ENCODE data around the gene SYNE1.

SYNE1 gene

GRCh38 chr6:152273638-152274037 is 363.5 kb downstream of the SYNE1 start:
- DNase-seq (ENCODE audit: low spot score): peak; percentile 24

DNA sequence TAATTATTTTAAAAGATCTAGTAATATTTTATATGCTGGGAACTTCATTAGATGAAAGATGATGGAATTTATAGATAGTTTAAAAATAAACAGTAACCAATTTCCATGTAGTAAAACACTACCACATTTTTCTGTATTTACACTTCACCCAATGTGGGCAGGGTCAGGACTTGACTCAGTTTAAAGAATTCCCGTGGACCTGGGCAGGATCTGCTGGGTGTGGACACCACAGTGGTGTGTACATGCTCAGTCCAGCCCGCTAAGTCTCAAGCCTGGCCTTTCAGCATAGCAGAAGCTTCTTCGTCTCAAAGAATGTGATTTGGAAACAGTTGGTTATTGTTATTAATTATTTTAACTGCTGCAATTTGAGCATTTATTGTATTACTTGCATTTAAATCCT is 364.2 kb downstream of the SYNE1 start:
- peak; percentile 68 for DNase-seq (ENCODE audit: low spot score)

GRCh38 chr6:152272486-152272885 is 364.7 kb downstream of the SYNE1 start:
- DNase-seq (ENCODE audit: low spot score): no peak

- peak; percentile 77 for DNase-seq (ENCODE audit: low spot score)
These were observed 365.2 kb downstream of the SYNE1 start for GRCh38 chr6:152271776-152272464.

DNA sequence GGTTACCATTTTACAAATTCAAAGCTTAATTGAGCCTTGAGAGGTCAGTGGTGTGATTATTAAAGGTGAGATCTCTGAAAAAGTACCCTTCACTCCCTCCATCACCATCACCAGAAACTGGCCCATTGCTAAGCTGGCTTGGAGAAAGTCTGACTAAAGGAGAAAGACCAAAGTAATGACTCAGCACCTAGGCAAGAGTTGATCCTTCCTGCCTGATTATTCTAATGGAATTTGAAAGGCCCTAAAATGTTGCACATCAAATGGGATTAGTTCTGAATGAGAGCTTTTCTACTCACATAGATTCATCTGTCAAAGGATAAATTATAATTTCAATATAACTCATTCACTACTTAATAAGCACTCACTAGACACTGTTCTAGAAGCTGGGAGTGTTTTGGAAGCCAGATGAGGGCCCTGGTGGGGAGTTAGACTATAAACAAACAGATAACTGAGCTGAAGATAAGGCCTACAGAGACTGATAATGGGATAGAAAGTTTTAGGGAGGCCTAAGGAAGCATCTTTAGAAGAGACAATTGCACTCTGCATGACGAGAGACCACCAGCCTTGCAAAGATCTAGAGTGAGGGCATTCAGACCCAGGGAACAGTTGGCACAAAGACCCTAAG is 366.7 kb downstream of the SYNE1 start:
- DNase-seq (ENCODE audit: low spot score): peak; percentile 45

GRCh38 chr6:152268846-152269442 is 368.2 kb downstream of the SYNE1 start:
- DNase-seq (ENCODE audit: low spot score): no peak

DNA sequence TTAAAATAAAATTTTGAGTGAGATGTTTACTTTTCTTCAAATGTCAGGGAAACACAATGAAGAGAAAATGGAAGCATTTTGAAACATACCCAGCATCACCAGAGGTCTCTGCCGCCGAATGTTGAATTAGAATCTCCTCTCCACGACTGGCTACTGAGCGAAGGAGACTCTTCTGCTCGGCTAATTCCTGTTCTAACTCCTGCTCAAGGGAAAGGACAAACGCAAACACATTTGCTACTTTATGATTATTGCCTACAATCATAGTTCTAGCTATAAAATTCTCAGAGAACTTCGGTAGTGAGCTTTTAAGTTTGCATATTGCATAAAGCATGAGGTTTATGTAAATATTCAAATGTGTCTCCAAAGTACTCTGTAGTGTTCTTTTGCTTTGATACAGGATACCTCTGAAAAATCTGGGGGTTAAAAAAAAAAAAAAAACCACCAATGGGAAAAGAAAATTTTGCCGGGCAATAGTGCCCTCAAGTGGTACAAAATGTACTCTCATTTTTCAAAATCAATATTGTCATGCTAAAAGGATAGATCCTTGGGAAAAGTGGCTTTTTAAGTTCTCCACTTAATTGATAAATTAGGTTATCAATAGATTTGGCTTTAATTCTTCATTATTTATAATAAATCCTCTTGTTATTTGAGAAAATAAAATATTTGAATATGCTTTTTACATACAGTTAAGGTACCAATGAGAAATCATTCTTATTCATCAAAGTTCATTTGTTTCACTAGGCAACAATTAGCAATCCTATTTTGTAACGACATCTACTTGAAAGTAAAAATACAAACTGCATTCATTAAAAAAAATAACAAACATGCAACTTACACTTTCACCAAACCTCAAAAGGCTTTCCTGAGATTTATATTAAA is 369.0 kb downstream of the SYNE1 start:
- DNase-seq (ENCODE audit: low spot score): peak; percentile 26

- no peak for DNase-seq (ENCODE audit: low spot score)
These were observed 371.5 kb downstream of the SYNE1 start for GRCh38 chr6:152265651-152266050.

DNA sequence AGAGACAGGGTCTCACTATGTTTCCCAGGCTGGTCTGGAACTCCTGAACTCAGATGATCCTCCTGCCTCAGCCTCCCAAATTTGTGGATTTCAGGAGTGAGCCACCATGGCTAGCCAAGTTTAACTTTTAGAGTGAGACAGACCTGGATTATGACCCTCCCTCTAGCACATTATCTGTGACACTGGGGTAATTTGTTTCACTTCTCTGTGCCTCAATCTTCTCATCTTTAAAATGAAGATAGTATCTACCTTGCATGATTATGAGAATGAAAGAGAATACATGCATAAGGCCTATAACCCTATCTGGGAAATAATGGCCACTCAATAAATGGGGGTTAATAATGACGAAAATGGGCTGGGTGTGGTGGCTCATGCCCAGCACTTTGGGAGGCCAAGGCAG is 373.6 kb downstream of the SYNE1 start:
- no peak for DNase-seq (ENCODE audit: low spot score)

DNA sequence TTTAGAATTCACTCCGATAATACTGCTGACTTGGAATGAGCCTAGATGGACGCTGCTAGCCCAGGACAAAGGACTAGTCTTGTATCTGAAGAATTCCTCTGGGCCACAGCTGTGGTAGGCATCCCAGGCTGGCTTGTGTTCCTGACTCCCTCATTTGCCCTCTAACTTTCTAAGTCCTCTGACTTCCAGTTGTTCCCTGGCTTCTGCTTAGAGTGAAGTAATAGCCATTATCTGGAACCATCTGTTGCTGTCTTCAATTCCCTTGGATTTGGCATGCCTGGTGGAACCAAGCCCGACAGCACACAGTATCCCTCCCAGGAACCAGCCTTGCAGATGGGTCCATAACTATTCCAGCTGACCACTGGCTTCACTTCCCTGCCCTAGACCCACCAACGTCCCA is 376.0 kb downstream of the SYNE1 start:
- DNase-seq (ENCODE audit: low spot score): no peak

- DNase-seq (ENCODE audit: low spot score): no peak
These were observed 377.9 kb downstream of the SYNE1 start for GRCh38 chr6:152259234-152259633.

GRCh38 chr6:152257581-152257980 is 379.6 kb downstream of the SYNE1 start:
- DNase-seq (ENCODE audit: low spot score): no peak

DNA sequence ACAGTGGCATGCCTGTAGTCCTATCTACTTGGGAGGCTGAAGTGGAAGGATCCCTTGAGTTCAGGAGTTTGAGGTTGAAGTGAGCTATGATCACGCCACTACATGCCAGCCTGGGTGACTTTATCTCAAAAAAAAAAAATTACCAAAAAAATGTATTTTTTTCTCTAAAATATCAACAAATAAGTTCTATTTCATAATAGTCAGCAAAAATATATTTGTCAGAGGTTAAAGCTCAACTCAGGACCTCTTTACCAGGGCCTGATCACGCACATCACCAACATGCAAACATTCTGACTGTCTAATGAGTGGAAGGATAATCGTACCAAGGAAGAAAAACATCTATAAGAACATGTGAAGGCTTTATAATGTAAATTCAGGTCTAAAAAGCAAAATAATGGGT is 387.0 kb downstream of the SYNE1 start:
- no peak for DNase-seq (ENCODE audit: low spot score)

DNA sequence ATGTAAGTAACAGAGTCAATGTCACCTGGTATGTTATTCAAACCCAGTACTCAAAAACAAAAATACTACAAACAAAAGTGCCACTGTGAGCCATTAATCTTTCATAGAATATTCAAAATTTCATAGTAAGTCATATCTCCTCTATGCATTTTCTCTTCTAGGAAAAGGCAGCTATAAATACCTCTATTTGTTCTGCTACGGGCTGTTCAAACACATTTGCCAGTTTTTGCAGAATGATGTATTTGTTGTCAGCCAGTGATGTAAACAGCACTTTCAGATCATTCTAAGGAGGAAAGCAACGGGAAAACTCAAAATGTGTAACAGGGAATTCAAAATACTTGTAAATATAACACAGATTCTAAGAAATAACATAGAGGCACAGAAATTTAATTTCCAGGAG is 388.2 kb downstream of the SYNE1 start:
- DNase-seq (ENCODE audit: low spot score): no peak

- DNase-seq (ENCODE audit: low spot score): no peak
These were observed 390.4 kb downstream of the SYNE1 start for GRCh38 chr6:152246554-152247337.

DNA sequence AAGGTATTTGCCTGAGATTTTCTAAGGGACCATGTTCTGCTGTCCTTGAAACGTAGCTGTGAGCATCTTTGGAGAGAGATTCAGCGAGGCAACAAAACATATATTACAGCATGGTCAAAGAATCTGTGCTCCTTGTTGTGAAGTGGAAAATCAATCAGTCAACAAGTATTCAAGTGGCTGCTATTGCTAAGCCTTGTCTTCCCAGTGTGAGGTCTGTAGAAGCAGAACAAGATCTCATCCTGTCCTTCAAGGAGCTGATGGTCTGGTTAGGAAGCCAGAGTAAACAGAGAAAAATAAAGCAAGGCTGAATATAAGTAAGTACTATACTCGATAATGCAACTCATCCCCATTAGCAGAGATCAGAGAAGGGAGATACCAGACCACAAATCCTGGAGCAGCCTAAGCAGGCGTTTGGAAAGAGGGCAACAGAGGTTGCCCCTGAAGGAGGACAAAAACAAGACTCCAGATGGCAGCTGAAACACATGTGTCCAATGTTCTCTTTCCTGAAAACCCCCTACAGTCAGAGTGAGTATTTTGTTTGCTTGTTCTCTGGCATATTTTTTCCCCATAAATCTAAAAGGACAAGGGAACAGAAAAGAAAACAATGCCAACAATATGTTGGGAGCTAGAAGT is 392.0 kb downstream of the SYNE1 start:
- DNase-seq (ENCODE audit: low spot score): no peak

DNA sequence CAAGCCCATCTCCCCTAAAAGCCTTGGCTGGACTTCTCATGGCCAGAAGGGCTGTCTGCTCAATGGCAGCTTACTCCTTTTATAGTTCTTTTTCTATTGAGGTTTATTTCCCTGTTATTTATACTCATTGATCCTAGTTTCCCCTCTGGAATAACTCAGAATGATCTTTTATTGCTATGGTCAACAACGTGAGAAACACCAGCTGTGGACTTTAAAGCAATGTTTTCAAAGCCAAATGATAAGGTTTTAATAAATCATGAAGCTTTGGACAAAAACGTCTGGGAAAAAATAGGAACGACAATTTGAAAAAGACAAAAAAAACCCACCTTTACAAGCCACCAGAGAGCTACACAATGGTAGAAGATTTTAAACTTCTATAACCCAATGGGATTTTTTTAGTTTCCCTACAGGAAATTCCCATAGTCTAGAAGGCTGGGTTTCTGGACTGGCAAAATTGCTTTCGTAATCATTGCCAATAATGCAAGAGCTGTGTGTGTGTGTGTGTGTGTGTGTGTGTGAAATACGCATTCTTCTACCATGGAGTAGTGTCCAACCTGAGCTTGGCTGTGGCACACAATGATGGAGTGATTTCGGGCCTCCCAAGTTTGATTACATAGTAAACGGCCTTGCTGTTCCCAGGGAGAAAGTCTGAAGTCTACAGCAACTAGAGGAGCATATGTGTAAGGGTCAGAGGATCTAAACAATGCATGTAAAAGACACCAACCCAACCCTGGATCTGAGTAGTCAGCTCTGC is 396.0 kb downstream of the SYNE1 start:
- no peak for DNase-seq (ENCODE audit: low spot score)

DNA sequence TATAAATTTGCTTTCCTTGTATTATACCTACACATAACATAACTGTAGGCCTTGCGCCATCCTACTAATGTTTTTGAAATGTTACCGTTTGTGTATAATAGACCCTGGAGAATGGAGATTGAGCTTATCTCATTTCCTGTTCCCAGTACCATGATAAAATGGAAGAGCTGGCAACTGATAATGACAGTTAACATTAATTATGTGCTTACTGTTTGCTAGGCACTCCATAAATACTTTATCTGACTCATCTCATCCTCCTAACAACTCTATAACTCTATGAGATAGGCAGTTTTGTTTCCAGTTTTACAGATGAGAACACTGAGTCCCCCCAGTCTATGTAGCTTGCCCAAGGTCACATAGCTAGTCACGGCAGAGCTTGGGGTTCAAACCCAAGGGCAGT is 396.7 kb downstream of the SYNE1 start:
- DNase-seq (ENCODE audit: low spot score): no peak

DNA sequence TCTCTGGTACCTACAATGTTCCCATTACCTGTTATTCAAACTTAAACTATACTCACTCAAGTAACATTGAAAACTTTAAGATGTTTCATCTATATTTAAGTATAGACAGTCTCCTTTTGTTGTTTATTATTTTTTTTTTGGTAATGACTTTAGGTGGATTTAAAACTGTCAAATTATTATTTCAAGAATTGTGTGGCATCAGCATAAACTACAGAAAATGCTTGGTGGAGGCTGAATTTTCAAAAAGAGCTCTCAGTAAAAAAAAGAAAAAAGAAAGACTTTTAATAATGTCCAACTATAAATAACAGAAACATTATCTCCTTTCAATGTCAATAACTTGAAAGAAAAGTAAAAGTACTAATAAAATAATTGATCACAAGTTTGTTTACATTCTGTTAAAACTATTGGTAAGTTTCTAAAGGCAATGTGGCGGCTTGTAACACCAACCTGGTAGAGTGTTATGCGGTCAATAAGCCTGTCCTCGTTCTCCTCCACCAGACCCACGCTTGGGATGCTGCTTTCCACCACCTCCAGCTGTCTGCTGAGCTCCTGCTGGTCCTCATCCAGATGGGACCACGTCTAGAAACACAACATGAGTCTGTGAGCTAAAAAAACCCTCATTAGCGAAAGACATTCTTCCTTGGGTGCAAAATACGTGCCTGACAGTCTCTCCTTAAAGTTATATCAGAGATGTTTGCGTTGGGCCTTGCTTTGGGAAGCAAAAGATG is 400.6 kb downstream of the SYNE1 start:
- DNase-seq (ENCODE audit: low spot score): no peak
